ENCODE measurements around the gene DLK1.

DLK1 gene

DNA sequence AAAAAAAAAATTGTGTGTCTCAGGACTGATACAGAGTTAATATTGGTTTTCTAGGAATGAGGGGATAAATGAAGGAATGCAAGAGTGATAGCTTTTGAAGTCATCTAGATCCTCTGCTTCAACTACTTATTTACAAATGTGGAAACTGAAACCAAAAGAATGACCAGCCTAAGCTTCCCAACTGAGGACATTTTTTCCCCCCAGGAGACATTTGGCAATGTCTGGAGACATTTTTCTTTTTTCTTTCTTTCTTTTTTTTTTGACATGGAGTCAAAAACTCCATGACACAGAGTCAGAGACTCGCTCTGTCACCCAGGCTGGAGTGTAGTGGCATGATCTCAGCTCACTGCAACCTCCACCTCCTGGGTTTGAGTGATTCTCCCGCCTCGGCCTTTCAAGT, 15.3 kb downstream of the DLK1 start:
- Histone ChIP-seq H3K4me3 (ENCODE audit: low read depth, low read length) (no peak overlapping the region), H3K27ac (no peak overlapping the region), H3K4me1 (no peaks in the 10 kb centered on the region), H3K79me2 (no peaks in the 10 kb centered on the region), H3K9ac (no peak overlapping the region), H3K9me3 (ENCODE audit: control insufficient read depth, low read length) (no peaks in the 10 kb centered on the region), H2AFZ (no peak overlapping the region), H3K36me3 (ENCODE audit: control insufficient read depth, insufficient read depth, low read length) (no peaks in the 10 kb centered on the region), H3K27me3 (ENCODE audit: control insufficient read depth, insufficient read depth, low read length) (no peaks in the 10 kb centered on the region), H3K4me2 (ENCODE audit: low read length) (no peak overlapping the region)
- TF ChIP-seq, protein P1, sequence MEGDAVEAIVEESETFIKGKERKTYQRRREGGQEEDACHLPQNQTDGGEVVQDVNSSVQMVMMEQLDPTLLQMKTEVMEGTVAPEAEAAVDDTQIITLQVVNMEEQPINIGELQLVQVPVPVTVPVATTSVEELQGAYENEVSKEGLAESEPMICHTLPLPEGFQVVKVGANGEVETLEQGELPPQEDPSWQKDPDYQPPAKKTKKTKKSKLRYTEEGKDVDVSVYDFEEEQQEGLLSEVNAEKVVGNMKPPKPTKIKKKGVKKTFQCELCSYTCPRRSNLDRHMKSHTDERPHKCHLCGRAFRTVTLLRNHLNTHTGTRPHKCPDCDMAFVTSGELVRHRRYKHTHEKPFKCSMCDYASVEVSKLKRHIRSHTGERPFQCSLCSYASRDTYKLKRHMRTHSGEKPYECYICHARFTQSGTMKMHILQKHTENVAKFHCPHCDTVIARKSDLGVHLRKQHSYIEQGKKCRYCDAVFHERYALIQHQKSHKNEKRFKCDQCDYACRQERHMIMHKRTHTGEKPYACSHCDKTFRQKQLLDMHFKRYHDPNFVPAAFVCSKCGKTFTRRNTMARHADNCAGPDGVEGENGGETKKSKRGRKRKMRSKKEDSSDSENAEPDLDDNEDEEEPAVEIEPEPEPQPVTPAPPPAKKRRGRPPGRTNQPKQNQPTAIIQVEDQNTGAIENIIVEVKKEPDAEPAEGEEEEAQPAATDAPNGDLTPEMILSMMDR (IDR thresholded peaks at IDR 0.05), result no peak

DNA sequence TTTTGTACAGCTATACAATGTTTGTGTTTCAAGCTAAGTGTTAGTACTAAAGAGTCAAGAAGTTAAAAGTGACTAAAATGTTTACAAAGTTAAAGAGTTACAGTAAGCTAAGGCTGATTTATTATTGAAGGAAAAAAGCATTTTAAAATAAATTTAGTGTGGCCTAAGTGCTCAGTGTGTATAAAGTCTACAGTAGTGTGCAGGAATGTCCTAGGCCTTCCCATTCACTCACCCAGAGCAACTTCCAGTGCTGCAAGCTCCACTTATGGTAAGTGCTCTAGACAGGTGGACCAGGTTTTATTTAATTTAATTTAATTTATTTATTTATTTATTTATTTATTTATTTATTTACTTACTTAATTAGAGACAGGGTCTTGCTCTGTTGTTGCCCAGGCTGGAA, 19.6 kb downstream of the DLK1 start:
- Histone ChIP-seq H3K4me1 (no peaks in the 10 kb centered on the region), H3K9ac (no peak overlapping the region), H2AFZ (no peak overlapping the region), H3K4me2 (ENCODE audit: low read length) (no peak overlapping the region), H3K79me2 (no peaks in the 10 kb centered on the region), H3K36me3 (ENCODE audit: control insufficient read depth, insufficient read depth, low read length) (no peaks in the 10 kb centered on the region), H3K27me3 (ENCODE audit: control insufficient read depth, insufficient read depth, low read length) (no peaks in the 10 kb centered on the region), H3K4me3 (ENCODE audit: low read depth, low read length) (no peak overlapping the region), H3K27ac (no peak overlapping the region), H3K9me3 (ENCODE audit: control insufficient read depth, low read length) (no peaks in the 10 kb centered on the region)
- TF ChIP-seq, protein P1 (IDR thresholded peaks at IDR 0.05), result no peak

GRCh38 chr14:100747021-100747586, 20.4 kb downstream of the DLK1 start:
- Histone ChIP-seq H3K9me3 (ENCODE audit: control insufficient read depth, low read length) (no peaks in the 10 kb centered on the region), H3K36me3 (ENCODE audit: control insufficient read depth, insufficient read depth, low read length) (no peaks in the 10 kb centered on the region), H3K79me2 (no peaks in the 10 kb centered on the region), H2AFZ (no peak overlapping the region), H3K4me2 (ENCODE audit: low read length) (no peak overlapping the region), H3K9ac (no peak overlapping the region), H3K4me1 (no peaks in the 10 kb centered on the region), H3K27me3 (ENCODE audit: control insufficient read depth, insufficient read depth, low read length) (no peaks in the 10 kb centered on the region), H3K4me3 (ENCODE audit: low read depth, low read length) (no peak overlapping the region), H3K27ac (no peak overlapping the region)
- TF ChIP-seq, protein P1 (IDR thresholded peaks at IDR 0.05), result no peak

DNA sequence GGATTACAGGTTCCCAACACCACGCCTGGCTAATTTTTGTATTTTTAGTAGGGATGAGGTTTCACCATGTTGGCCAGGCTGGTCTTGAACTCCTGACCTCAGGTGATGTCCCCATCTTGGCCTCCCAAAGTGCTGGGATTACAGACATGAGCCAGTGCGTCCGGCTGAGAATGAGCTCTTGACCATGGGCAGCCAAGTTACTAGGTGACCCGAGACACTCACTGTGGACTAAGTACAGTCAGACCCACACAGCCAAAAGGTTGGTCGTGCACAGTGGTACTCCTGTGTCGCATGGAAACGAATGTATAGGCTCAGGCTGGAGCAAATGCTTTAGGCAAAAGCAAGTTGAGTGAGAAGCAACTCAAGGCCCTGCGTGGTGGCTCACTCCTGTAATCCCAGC, 21.0 kb downstream of the DLK1 start:
- Histone ChIP-seq H3K79me2 (no peaks in the 10 kb centered on the region), H3K27me3 (ENCODE audit: control insufficient read depth, insufficient read depth, low read length) (no peaks in the 10 kb centered on the region), H3K4me2 (ENCODE audit: low read length) (no peak overlapping the region), H3K9ac (no peak overlapping the region), H3K9me3 (ENCODE audit: control insufficient read depth, low read length) (no peaks in the 10 kb centered on the region), H3K27ac (no peak overlapping the region), H3K4me3 (ENCODE audit: low read depth, low read length) (no peak overlapping the region), H2AFZ (no peak overlapping the region), H3K4me1 (no peaks in the 10 kb centered on the region), H3K36me3 (ENCODE audit: control insufficient read depth, insufficient read depth, low read length) (no peaks in the 10 kb centered on the region)
- TF ChIP-seq, protein P1 (IDR thresholded peaks at IDR 0.05), result no peak

DNA sequence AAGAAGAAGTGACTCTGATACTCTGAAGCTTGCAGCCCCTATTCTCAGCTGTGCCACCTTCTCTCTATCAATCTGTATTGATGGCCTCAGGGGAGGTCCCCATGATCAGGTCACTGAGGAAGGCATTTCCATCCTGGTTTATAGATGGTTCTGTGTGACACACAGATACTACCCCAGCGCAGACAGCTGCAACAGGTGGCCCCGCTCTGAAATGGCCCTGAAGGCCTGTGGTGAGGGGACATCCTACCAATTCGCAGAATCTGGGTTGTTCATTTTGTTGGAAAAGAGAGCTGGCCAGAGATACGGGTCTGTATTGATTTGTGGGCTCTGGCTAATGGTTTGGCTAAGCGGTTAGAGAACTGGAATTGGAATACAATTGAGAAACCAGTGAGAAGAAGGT, 21.7 kb downstream of the DLK1 start:
- Histone ChIP-seq H2AFZ (no peak overlapping the region), H3K4me1 (no peaks in the 10 kb centered on the region), H3K9ac (no peak overlapping the region), H3K79me2 (no peaks in the 10 kb centered on the region), H3K4me3 (ENCODE audit: low read depth, low read length) (no peak overlapping the region), H3K27me3 (ENCODE audit: control insufficient read depth, insufficient read depth, low read length) (no peaks in the 10 kb centered on the region), H3K9me3 (ENCODE audit: control insufficient read depth, low read length) (no peaks in the 10 kb centered on the region), H3K4me2 (ENCODE audit: low read length) (no peak overlapping the region), H3K27ac (no peak overlapping the region), H3K36me3 (ENCODE audit: control insufficient read depth, insufficient read depth, low read length) (no peaks in the 10 kb centered on the region)
- TF ChIP-seq, protein P1 (IDR thresholded peaks at IDR 0.05), result no peak
